GM21423 (cell line): Measurements from ENCODE around the gene TRIM9.

Experiments used
- ATAC-seq: cut with Tn5 transposase; IDR thresholded peaks from one replicate; pipeline ENCODE4 v1.9.1; 2021; ENCODE audit warnings: mild to moderate bottlenecking, moderate library complexity; ENCODE audit not compliant: unreplicated experiment

The TRIM9 gene

GRCh38 chr14:51093371-51094281 lies 1.3 kb downstream of the TRIM9 start:
- no peak for ATAC-seq

- ATAC-seq, result no peak
Observed at GRCh38 chr14:51092965-51093364, 1.9 kb downstream of the TRIM9 start.

- ATAC-seq, result no peak
Observed at GRCh38 chr14:51089278-51089677, 5.6 kb downstream of the TRIM9 start.

GRCh38 chr14:51087031-51087441 lies 7.9 kb downstream of the TRIM9 start:
- ATAC-seq, result no peak

- ATAC-seq, result no peak
Observed at GRCh38 chr14:51086044-51086443, 8.9 kb downstream of the TRIM9 start.

- ATAC-seq, result no peak
Observed at GRCh38 chr14:51084962-51085361, 9.9 kb downstream of the TRIM9 start.

GRCh38 chr14:51084507-51084906 lies 10.4 kb downstream of the TRIM9 start:
- ATAC-seq, result no peak

- no peak for ATAC-seq
Observed at GRCh38 chr14:51082349-51082748, 12.6 kb downstream of the TRIM9 start.

- ATAC-seq, result no peak
Observed at GRCh38 chr14:51081712-51082111, 13.2 kb downstream of the TRIM9 start.

GRCh38 chr14:51081209-51081608 lies 13.7 kb downstream of the TRIM9 start:
- ATAC-seq, result no peak

GRCh38 chr14:51080645-51081044 lies 14.3 kb downstream of the TRIM9 start:
- no peak for ATAC-seq

GRCh38 chr14:51079489-51079888 lies 15.4 kb downstream of the TRIM9 start:
- ATAC-seq, result no peak

- ATAC-seq, result no peak
Observed at GRCh38 chr14:51079085-51079484, 15.8 kb downstream of the TRIM9 start.

- no peak for ATAC-seq
Observed at GRCh38 chr14:51074701-51075385, 20.1 kb downstream of the TRIM9 start.

- no peak for ATAC-seq
Observed at GRCh38 chr14:51073731-51074130, 21.2 kb downstream of the TRIM9 start.

- no peak for ATAC-seq
Observed at GRCh38 chr14:51072976-51073375, 21.9 kb downstream of the TRIM9 start.

- no peak for ATAC-seq
Observed at GRCh38 chr14:51071857-51072256, 23.0 kb downstream of the TRIM9 start.

GRCh38 chr14:51070726-51071125 lies 24.2 kb downstream of the TRIM9 start:
- ATAC-seq, result no peak

GRCh38 chr14:51069055-51069454 lies 25.9 kb downstream of the TRIM9 start:
- no peak for ATAC-seq

GRCh38 chr14:51068268-51068667 lies 26.6 kb downstream of the TRIM9 start:
- ATAC-seq, result no peak

- ATAC-seq, result no peak
Observed at GRCh38 chr14:51067295-51067694, 27.6 kb downstream of the TRIM9 start.

GRCh38 chr14:51066576-51066975 lies 28.3 kb downstream of the TRIM9 start:
- no peak for ATAC-seq
